Mucosa of stomach (tissue), 1 donor: ENCODE data around the gene LIPC.

Experiments used
- H3K27me3 ChIP-seq: one replicate; pipeline ENCODE4 v1.7.0; 2013; ENCODE audit warnings: mild to moderate bottlenecking, low read length; ENCODE audit not compliant: control insufficient read depth, insufficient read depth
- H3K36me3 ChIP-seq: one replicate; pipeline ENCODE4 v1.7.0; 2013; ENCODE audit warnings: low read length; ENCODE audit not compliant: control insufficient read depth, insufficient read depth
- H3K4me1 ChIP-seq: one replicate; pipeline ENCODE4 v1.7.0; 2013; ENCODE audit warnings: mild to moderate bottlenecking, low read length; ENCODE audit not compliant: control insufficient read depth, insufficient read depth
- H3K4me3 ChIP-seq: one replicate; pipeline ENCODE4 v1.7.0; 2013; ENCODE audit warnings: low read length
- H3K9ac ChIP-seq: one replicate; pipeline ENCODE4 v1.7.0; 2013; ENCODE audit warnings: mild to moderate bottlenecking, low read length, moderate library complexity
- H3K9me3 ChIP-seq: one replicate; pipeline ENCODE4 v1.7.0; 2013; ENCODE audit warnings: mild to moderate bottlenecking, low read length, moderate library complexity; ENCODE audit not compliant: control insufficient read depth
- donor health status: Pancreatic carcinoma.

The LIPC gene

DNA sequence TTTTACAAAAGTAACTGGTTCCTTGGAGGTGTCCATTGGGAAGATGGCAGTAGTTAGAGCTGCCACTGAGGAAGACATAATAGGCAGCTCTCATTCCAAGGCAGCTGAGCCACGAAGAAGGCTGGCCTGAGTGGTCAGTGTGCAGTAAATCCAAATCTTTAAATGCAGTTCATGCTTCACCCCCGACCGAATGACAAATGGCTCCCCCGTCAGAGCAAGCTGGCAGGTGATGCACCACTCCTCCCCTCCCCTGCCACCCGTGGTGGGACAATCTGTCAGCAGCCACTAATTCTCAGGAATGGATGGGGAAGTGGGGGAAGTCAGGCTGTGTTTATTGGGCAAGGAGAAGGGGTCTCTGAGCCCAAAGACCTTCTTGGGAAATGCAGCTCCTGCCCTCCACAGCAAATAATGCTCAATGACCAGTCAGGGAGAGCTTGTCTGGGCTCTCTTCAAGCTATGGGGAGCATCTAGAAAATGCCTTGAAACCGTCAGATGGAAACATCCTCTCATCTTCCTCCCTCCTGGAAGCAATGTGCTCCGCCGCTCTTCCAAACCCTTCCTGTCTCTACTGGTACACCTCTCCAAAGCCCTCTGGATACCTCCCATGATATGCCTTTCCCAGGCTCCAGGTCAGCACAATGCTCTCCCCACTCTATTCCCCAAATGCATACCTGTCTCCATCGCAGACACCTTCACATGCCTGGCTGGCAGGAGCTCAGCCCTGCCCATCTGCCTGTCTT, 65.4 kb downstream of the LIPC start:
- Histone ChIP-seq H3K9ac (no peak overlapping the region), H3K9me3 (no peaks in the 10 kb centered on the region), H3K27me3 (no peaks in the 10 kb centered on the region), H3K4me1 (no peaks in the 10 kb centered on the region), H3K36me3 (no peaks in the 10 kb centered on the region), H3K4me3 (no peak overlapping the region)

DNA sequence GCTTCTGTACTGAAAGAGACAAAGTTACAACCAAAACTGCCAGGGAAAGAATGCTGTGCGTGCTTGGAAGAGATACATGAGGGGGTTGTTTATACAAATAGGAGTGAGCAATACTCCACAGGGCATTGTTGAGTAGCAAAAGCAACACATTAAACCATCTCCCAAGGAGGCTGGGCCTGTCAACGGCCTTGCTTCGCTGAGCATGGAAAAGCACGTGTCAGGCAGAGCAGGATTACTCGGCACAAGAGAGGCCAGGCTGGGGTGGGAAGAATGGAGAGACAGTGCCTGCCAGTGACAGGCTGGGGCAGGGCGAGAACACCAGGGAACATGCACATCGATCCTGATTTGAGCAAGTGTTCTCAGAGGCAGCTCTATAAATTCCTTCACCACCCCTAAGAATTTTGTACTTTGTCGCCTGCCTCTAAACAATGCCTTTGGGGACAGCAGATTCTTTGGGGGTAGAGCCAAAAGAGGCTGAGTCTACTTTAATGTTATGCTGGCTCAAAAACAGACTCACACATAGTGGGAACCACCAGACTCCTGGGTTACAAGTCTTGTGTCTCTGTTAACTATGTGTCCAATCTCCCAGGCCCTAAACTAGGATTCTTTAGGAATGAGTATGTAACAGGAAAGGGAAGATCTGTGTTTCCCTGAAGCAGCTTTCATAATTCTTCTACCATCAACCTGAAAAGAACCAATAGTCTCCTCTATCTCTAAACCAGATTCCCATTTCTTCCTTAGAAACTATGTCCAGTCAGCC, 67.2 kb downstream of the LIPC start:
- H3K9me3 ChIP-seq = no peaks in the 10 kb centered on the region
- H3K4me3 ChIP-seq = no peak overlapping the region
- H3K4me1 ChIP-seq = peaks cover 4% of the 10 kb centered on the region
- H3K27me3 ChIP-seq = no peaks in the 10 kb centered on the region
- no peaks in the 10 kb centered on the region for H3K36me3 ChIP-seq
- no peak overlapping the region for H3K9ac ChIP-seq

GRCh38 chr15:58501006-58501405, 69.2 kb downstream of the LIPC start:
- Histone ChIP-seq H3K36me3 (no peaks in the 10 kb centered on the region), H3K4me3 (no peak overlapping the region), H3K9ac (no peak overlapping the region), H3K27me3 (no peaks in the 10 kb centered on the region), H3K4me1 (peaks cover 10% of the 10 kb centered on the region), H3K9me3 (no peaks in the 10 kb centered on the region)

GRCh38 chr15:58501636-58502188, 69.9 kb downstream of the LIPC start:
- Histone ChIP-seq H3K9ac (no peak overlapping the region), H3K4me1 (peaks cover 17% of the 10 kb centered on the region), H3K4me3 (no peak overlapping the region)

DNA sequence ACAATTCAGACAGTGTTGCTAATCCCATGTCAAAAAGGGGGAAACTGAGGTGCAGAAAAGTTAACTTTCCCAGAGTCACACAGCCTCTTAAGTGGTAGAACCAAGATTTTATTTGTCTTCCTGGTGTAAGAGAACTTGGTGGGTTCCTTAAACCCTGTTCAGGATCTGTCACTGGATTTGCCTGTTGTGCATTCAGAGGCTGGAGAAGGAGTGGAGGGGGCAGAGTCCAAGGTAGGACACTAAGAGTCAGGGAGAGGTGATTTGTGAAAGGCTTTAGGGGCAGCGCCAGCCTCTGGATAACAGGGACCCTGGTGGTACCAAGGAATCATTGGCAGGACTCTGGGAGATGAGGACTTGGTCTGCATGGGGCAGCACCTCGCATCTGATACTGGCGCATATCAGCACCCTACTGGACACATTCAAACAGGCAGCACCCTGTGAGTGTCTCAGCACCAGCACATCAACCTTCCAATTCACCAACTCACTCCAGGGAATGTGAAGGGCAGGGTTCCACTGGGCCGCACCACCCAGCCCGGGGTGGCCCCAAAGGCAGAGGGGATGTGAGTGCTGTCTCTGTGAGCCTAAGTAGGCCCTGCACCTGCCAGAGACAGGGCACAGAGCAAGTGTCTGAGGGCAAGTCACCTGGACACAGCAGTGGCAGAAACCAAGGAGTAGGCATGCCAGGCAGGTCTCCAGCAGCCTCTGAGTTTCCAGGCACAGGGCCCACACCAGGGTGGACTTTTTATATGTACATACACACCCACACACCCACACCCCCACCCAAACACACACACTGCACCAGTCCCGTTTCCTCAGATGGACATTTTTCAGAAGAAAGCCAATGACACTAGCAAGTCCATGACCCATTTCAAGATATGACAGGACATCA, 71.6 kb downstream of the LIPC start:
- Histone ChIP-seq H3K4me1 (peaks cover 17% of the 10 kb centered on the region), H3K4me3 (no peak overlapping the region), H3K9ac (no peak overlapping the region), H3K9me3 (no peaks in the 10 kb centered on the region), H3K36me3 (no peaks in the 10 kb centered on the region), H3K27me3 (no peaks in the 10 kb centered on the region)

More at GRCh38 chr15:58501636-58502188, 69.9 kb downstream of the LIPC start:
- Histone ChIP-seq H3K27me3 (no peaks in the 10 kb centered on the region), H3K36me3 (no peaks in the 10 kb centered on the region), H3K9me3 (no peaks in the 10 kb centered on the region)

DNA sequence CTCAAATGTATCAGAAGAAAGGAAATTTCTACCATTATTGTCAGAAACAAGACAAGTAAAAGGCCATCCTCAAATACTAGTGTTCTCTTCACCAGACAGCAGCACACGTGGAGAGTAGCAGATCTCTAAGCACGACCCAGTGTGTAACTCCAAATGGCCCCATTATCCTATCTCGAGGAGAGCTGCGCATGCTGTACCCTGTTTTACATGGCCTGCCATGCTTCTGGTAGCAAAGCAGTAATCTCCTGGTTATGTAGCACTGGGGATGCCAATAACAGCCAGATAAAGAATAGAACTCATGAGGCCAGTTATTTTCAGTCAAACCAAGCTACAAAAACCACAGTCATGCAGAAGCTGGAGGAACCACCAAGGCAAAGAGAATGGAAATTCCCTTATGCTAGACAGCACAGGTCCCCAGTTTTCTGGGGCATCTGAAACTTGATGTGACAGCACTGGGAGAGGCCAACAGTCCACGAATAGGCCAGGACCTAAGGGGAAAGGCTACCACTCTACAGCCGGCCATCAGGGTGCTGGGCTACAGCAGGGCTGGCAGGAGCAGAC, 73.0 kb downstream of the LIPC start:
- H3K4me3 ChIP-seq = no peak overlapping the region

DNA sequence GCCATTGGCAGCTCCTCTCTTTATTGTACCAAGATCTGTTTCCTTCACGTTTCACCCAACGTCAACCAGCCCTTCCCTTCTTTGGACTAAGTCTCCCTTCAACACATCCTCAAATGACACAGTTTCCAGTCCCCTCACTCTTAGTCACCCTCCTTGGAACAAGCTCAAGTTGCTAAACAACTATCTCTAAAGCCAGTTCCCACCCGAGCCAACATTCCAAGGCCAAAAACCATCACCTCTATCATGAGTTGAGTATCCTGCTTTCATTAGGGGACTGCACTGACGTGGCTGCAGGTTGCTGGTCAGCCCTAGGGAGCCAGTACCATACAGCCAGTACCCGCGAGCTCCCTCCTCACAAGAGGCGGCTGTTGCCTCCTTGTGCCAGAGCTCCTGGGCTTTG, 73.8 kb downstream of the LIPC start:
- H3K4me3 ChIP-seq = no peak overlapping the region
- no peak overlapping the region for H3K9ac ChIP-seq
- no peaks in the 10 kb centered on the region for H3K36me3 ChIP-seq
- H3K4me1 ChIP-seq = peaks cover 17% of the 10 kb centered on the region
- H3K27me3 ChIP-seq = no peaks in the 10 kb centered on the region
- no peaks in the 10 kb centered on the region for H3K9me3 ChIP-seq

More for the DNA sequence above, 73.0 kb downstream of the LIPC start:
- Histone ChIP-seq H3K9ac (no peak overlapping the region), H3K4me1 (peaks cover 17% of the 10 kb centered on the region), H3K36me3 (no peaks in the 10 kb centered on the region), H3K27me3 (no peaks in the 10 kb centered on the region), H3K9me3 (no peaks in the 10 kb centered on the region)

DNA sequence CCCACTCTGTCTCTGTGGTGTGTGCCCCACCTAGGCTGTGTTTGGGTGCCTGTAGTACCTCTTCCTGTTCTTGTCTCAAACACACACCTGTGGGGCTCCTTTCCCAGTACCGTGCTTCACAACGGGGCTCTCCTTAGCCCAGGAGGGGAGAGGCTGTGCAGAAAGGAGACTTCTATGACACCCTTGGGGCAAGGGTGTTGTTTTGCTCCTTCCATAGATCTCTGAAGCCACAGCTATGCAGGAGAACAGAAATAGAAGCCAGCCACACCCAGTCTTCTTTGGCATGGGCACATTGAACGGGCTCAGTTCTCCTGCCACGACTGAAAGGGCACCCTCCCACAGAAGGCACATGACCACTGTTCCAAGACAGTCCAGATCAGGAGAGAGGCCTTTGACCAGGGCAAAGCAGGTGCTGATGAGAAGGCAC, 74.3 kb downstream of the LIPC start:
- Histone ChIP-seq H3K9ac (no peak overlapping the region), H3K4me3 (no peak overlapping the region), H3K4me1 (peaks cover 17% of the 10 kb centered on the region), H3K27me3 (no peaks in the 10 kb centered on the region), H3K9me3 (no peaks in the 10 kb centered on the region), H3K36me3 (no peaks in the 10 kb centered on the region)

- H3K4me1 ChIP-seq = peaks cover 17% of the 10 kb centered on the region
- H3K9ac ChIP-seq = no peak overlapping the region
- H3K9me3 ChIP-seq = no peaks in the 10 kb centered on the region
- no peak overlapping the region for H3K4me3 ChIP-seq
- H3K27me3 ChIP-seq = no peaks in the 10 kb centered on the region
- no peaks in the 10 kb centered on the region for H3K36me3 ChIP-seq
Measured at GRCh38 chr15:58506783-58507668, 75.2 kb downstream of the LIPC start.

DNA sequence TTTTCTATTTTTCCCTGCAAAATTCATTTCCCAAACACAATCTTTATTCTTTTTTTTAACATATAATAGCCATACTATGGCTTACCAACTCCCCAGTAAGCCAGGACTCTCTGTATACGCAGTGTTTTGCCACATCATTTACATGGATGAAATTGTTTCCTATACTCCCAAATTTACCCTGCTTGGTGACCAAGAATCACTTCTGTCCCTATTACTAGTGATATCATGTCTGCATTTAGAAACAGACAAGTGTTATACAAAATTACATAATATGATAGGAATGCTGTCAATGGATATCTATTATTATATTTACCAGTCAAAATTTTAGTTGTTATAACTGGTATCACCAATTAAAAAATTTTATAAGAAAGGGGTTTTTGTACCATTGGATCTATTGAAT, 77.8 kb downstream of the LIPC start:
- Histone ChIP-seq H3K9ac (no peak overlapping the region), H3K27me3 (no peaks in the 10 kb centered on the region), H3K4me3 (no peak overlapping the region), H3K36me3 (no peaks in the 10 kb centered on the region), H3K4me1 (peaks cover 13% of the 10 kb centered on the region), H3K9me3 (no peaks in the 10 kb centered on the region)
